Measurements from ENCODE around the gene USH1C. TPM values are rescaled to one million over a fixed set of nuclear protein-coding genes. Genes with fewer than 3 reads are reported as not detected.

USH1C gene
- total RNA-seq, 2 donors from 2014 or later: 159 to 181 TPM

GRCh38 chr11:17572791-17573460, 28.7 kb upstream of the USH1C start:
- intact Hi-C loops (cut with DNase I, micrococcal nuclease): no loop called here
- DNase-seq (no peak), ATAC-seq (peak; percentile 55)

GRCh38 chr11:17572359-17572690, 28.1 kb upstream of the USH1C start:
- intact Hi-C loops (cut with DNase I, micrococcal nuclease): no loop called here
- ATAC-seq: peak; percentile 58

GRCh38 chr11:17571431-17572358, 27.5 kb upstream of the USH1C start:
- intact Hi-C loops (cut with DNase I, micrococcal nuclease): no loop called here
- DNase-seq: no peak
- no peak for ATAC-seq

More at GRCh38 chr11:17572359-17572690, 28.1 kb upstream of the USH1C start:
- no peak for DNase-seq

GRCh38 chr11:17570034-17570433, 25.8 kb upstream of the USH1C start:
- no peak for DNase-seq
- intact Hi-C loops (cut with DNase I, micrococcal nuclease): no loop called here

GRCh38 chr11:17568944-17569343, 24.7 kb upstream of the USH1C start:
- no peak for DNase-seq
- intact Hi-C loops (cut with DNase I, micrococcal nuclease): no loop called here
- no peak for ATAC-seq

More at GRCh38 chr11:17570034-17570433, 25.8 kb upstream of the USH1C start:
- ATAC-seq: no peak

GRCh38 chr11:17564687-17565042, 20.4 kb upstream of the USH1C start:
- intact Hi-C loops (cut with DNase I, micrococcal nuclease): no loop called here
- no peak for DNase-seq
- ATAC-seq: no peak

GRCh38 chr11:17563961-17564686, 19.9 kb upstream of the USH1C start:
- intact Hi-C loops (cut with DNase I, micrococcal nuclease): no loop called here
- ATAC-seq (no peak), DNase-seq (peak in 1 of 2 donors; percentile 8)

- DNase-seq: peak in 1 of 2 donors; percentile 8
- peak; percentile 37 for ATAC-seq
- intact Hi-C loops (cut with DNase I, micrococcal nuclease): no loop called here
Measured at GRCh38 chr11:17563231-17563646, 19.0 kb upstream of the USH1C start.

DNA sequence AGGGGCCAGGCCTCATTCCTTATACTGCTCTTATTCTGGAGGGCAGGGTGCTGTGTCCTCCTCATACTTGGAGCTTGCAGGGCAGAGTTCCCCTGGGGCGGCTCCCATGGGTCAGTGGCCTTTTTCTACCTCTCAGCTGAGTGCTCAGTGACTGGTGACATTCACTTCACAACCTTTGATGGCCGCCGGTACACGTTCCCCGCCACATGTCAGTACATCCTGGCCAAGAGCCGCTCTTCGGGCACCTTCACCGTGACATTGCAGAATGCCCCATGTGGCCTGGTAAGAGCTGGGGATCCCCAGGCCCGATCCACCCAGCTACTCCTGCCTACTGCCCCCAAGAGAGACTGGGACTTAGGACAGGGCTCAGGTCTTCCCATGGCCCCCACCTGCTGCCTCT, 17.3 kb upstream of the USH1C start:
- ATAC-seq (no peak), DNase-seq (peak in 1 of 2 donors; percentile 14)
- intact Hi-C loops (cut with DNase I, micrococcal nuclease): no loop called here

- ATAC-seq: no peak
- DNase-seq: peak in 1 of 2 donors; percentile 14
- intact Hi-C loops (cut with DNase I, micrococcal nuclease): no loop called here
Measured at GRCh38 chr11:17561111-17561415, 16.8 kb upstream of the USH1C start.

DNA sequence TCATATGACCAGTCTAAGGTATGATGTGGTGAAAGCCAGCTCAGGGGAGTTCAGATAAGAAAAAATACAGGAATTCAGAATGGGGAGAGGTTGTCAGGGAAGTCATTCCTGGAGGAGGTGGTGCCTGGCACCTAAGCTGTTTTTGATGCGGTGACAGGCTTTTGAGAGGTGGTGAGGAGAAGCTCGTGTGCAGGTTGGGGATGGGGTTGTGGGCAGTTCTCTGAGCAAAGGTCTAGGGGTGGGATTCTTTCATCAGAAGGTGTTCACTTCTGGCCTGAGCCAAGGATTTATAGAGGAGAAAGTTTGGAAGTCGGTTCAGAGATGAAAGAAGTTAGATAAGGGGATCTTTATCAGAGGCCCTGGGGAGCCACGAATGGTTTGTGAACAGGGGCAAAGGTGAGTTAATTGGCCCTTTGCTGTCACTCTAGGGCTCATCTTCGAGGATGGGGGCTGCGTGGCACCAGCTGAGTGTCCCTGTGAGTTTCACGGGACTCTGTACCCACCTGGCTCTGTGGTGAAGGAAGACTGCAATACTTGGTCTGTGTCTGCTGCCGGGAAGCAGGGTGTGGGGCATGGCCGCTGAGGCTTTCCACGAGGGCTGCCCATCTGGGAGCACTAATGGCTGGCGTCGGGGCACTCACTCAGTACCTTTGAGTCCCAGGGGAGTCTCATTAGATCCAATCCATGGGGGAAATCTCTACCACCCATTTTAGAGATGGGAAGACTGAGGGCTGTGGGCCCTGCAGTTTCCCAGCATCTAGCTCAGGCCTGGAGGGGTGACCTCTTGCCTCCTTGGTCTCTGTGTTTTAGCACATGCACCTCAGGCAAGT, 16.3 kb upstream of the USH1C start:
- DNase-seq: no peak
- intact Hi-C loops (cut with DNase I, micrococcal nuclease): no loop called here

GRCh38 chr11:17559341-17560087, 15.3 kb upstream of the USH1C start:
- DNase-seq (no peak), ATAC-seq (no peak)
- intact Hi-C loops (cut with DNase I, micrococcal nuclease): no loop called here

More for the DNA sequence above, 16.3 kb upstream of the USH1C start:
- ATAC-seq: no peak

GRCh38 chr11:17558916-17559315, 14.7 kb upstream of the USH1C start:
- intact Hi-C loops (cut with DNase I, micrococcal nuclease): no loop called here
- ATAC-seq: no peak
- DNase-seq: peak in 1 of 2 donors; percentile 17

DNA sequence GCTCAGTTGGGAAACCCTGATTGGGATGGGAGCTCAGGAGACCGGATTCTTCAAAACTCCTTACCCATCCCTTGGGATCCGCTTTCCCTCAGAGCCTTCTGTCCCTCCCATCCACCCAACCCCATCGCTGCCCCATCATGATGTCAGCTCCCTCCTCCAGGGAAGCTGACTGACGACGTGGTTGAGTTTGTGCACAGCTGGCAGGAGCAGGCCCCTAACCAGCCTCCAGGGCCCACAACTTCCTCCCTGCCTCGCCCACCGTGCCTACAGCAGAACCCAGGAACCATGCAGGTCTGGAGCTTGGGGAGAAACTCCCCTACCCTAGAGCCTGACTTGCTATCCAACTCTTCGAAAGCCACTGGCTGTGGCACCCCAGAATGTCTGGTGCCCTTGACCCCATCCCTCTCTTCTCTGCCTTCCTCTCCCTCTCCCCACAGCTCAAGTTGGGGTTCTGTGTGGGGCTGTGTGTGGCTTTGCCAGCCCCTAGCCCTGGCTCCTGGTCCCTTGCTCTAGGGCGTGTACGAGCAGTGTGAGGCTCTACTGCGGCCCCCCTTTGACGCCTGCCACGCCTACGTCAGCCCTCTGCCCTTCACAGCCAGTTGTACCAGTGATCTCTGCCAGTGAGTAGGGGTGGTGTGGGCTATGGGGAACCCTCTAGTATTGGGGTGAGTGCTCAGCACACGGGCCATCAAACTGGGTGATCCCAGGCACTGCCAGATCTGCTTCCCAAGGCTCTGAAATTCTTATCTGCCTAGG, 14.0 kb upstream of the USH1C start:
- intact Hi-C loops (cut with DNase I, micrococcal nuclease): no loop called here
- no peak for ATAC-seq
- DNase-seq: peak in 1 of 2 donors; percentile 10

DNA sequence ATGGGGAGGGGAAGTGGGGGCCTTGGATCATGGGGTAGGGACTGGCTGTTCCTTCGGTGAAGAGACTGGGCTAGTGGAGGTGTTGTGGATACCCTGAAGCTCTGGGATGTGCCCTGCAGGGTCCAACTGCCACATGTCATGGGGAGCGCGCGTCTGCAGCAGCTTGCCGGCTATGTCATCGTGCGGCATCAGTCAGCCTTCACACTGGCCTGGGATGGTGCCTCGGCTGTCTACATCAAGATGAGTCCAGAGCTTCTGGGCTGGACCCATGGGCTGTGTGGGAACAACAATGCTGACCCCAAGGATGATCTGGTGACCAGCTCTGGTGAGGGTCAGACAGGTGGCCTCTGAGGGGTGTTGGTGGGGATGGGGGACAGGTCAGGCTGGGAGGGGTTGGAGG, 12.8 kb upstream of the USH1C start:
- intact Hi-C loops (cut with DNase I, micrococcal nuclease): no loop called here
- DNase-seq (no peak), ATAC-seq (no peak)

DNA sequence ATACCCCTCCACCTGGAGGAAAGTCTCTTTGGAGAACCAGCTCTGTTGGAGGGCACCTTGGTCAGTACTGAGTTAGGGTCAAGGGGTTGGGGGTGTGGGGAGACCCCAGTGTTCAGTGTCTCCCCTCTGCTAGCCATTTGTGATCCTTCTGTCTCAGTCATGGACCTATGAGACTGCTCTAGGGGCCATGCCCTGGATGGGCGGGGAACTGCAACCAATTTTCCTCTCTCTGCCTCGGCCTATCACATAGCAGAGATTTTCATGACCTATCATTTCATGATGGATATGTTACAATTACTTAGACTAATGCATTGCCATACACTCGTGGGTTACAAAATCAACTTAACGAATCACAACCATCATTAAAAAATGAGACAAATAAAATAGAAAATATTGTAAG, 10.3 kb upstream of the USH1C start:
- ATAC-seq (no peak), DNase-seq (no peak)
- intact Hi-C loops (cut with DNase I, micrococcal nuclease): no loop called here

DNA sequence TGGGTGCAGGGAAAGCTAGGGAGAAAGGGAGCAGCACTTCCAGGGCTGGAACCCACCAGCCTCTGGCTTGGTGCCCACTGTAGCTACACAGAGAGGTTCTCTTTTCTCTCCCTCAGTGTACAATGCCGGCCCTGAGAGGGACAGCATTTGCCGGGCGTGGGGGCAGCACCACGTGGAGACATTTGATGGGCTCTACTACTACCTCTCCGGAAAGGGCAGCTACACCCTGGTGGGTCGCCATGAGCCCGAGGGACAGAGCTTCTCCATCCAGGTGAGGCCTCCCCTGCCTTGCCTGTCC, 9.0 kb upstream of the USH1C start:
- intact Hi-C loops (cut with DNase I, micrococcal nuclease): no loop called here
- DNase-seq: peak in 1 of 2 donors; percentile 11
- ATAC-seq: no peak
